Smooth muscle cell (in vitro differentiated cells): ENCODE data around the gene MMP15. TPM values are rescaled to one million over a fixed set of nuclear protein-coding genes. Genes with fewer than 3 reads are reported as not detected.
"Not testable (repeated sequence)": the region's sequence is repeated elsewhere in the genome, so short reads cannot be mapped to it uniquely, and the experiment has no call there.

Experiments used
- DNase-seq: peaks from one replicate; lab custom pipeline; 2025; ENCODE audit not compliant: unreplicated experiment; lab: John Stamatoyannopoulos, UW
- H2AFZ ChIP-seq: fragments of 200-600 bp; sonication (generic); 2 replicates; pipeline ENCODE4 v1.6.0; 2016; ENCODE audit warnings: antibody characterized with exemption, low read depth, mild to moderate bottlenecking
- H3F3A ChIP-seq: fragments of 200-600 bp; sonication (generic); 2 replicates; pipeline ENCODE4 v1.6.0; 2017; ENCODE audit warnings: antibody characterized with exemption, low read depth
- H3K27ac ChIP-seq: fragments of 200-600 bp; sonication (generic); 2 replicates; pipeline ENCODE4 v1.5.1; 2016; ENCODE audit warnings: low read depth, mild to moderate bottlenecking
- H3K27me3 ChIP-seq: fragments of 200-600 bp; sonication (generic); 2 replicates; pipeline ENCODE4 v1.6.1; 2016; ENCODE audit warnings: low read depth, mild to moderate bottlenecking
- H3K36me3 ChIP-seq: fragments of 200-600 bp; sonication (generic); 2 replicates; pipeline ENCODE4 v1.5.1; 2016; ENCODE audit warnings: low read depth
- H3K4me1 ChIP-seq: fragments of 200-600 bp; sonication (generic); 2 replicates; pipeline ENCODE4 v1.5.1; 2016; ENCODE audit warnings: low read depth
- H3K4me2 ChIP-seq: fragments of 200-600 bp; sonication (generic); 2 replicates; pipeline ENCODE4 v1.6.0; 2016; ENCODE audit warnings: mild to moderate bottlenecking
- H3K4me3 ChIP-seq: fragments of 200-600 bp; sonication (generic); 2 replicates; pipeline ENCODE4 v1.5.1; 2016; ENCODE audit warnings: mild to moderate bottlenecking
- H3K79me2 ChIP-seq: fragments of 200-600 bp; sonication (generic); 2 replicates; pipeline ENCODE4 v1.6.0; 2016; ENCODE audit warnings: low read depth, mild to moderate bottlenecking
- H3K9ac ChIP-seq: fragments of 200-600 bp; sonication (generic); 2 replicates; pipeline ENCODE4 v1.6.0; 2016; ENCODE audit warnings: low read depth
- H3K9me3 ChIP-seq: fragments of 200-600 bp; sonication (generic); replicated peaks from 2 replicates; pipeline ENCODE4 v1.5.1; 2016; ENCODE audit warnings: low read depth
- H4K20me1 ChIP-seq: fragments of 200-600 bp; sonication (generic); 2 replicates; pipeline ENCODE4 v1.6.0; 2016; ENCODE audit warnings: low read depth
- CTCF ChIP-seq: fragments of 200-600 bp; sonication (generic); IDR thresholded peaks from 2 replicates; pipeline ENCODE4 v1.5.1; 2017; ENCODE audit warnings: borderline replicate concordance, mild to moderate bottlenecking, antibody characterized with exemption; ENCODE audit not compliant: insufficient read depth, poor library complexity, severe bottlenecking
- WGBS: methylation state at CpG from one replicate; pipeline ENCODE4 v1.1.7; 2016; ENCODE audit warnings: low lambda C conversion rate; 5-methylcytosine and 5-hydroxymethylcytosine counted together
- polyA plus RNA-seq: library from polyadenylated mRNA; unstranded; fragments of >200 nt; fragmentation: Nextera tagmentation; extraction: Ambion mirVana; gene quantifications from 2 replicates; pipeline ENCODE4 v1.2.1, GENCODE V29; 2016
- total RNA-seq: library from RNA; depleted of rRNA; stranded (reverse); fragments of >200 nt; gene quantifications from 2 replicates; pipeline ENCODE4 v1.2.3, GENCODE V29; 2014

MMP15 gene
- total and polyA plus RNA-seq, 2 experiments from 2014 or later = 2.3 to 5.2 TPM

GRCh38 chr16:58076514-58076913, 51.0 kb downstream of the MMP15 start:
- Histone ChIP-seq H4K20me1 (no peaks in the 10 kb centered on the region), H3K9me3 (no peaks in the 10 kb centered on the region), H3F3A (no peaks in the 10 kb centered on the region), H3K27me3 (no peaks in the 10 kb centered on the region), H3K4me2 (no peak overlapping the region), H3K4me3 (no peak overlapping the region), H3K79me2 (no peaks in the 10 kb centered on the region), H2AFZ (no peak overlapping the region), H3K36me3 (no peaks in the 10 kb centered on the region), H3K4me1 (no peaks in the 10 kb centered on the region), H3K9ac (no peak overlapping the region), H3K27ac (no peak overlapping the region)
- DNase-seq = no peak
- WGBS = 100% methylated on average over 1 of the region's 1 CpG
- no peak for TF ChIP-seq CTCF

- no peaks in the 10 kb centered on the region for H3K27me3 ChIP-seq
- WGBS = 85% methylated on average over 8 of the region's 8 CpGs
These were observed 52.2 kb downstream of the MMP15 start for GRCh38 chr16:58077796-58078195.

GRCh38 chr16:58080657-58081056, 55.1 kb downstream of the MMP15 start:
- H3K9ac ChIP-seq, H2AFZ ChIP-seq, H4K20me1 ChIP-seq, H3K27me3 ChIP-seq, DNase-seq, H3K9me3 ChIP-seq, H3K79me2 ChIP-seq, H3K4me3 ChIP-seq, H3F3A ChIP-seq, H3K4me1 ChIP-seq, H3K27ac ChIP-seq, H3K36me3 ChIP-seq, H3K4me2 ChIP-seq: not testable (repeated sequence)
- WGBS = 88% methylated on average over 5 of the region's 5 CpGs

More at GRCh38 chr16:58077796-58078195, 52.2 kb downstream of the MMP15 start:
- no peak overlapping the region for H3K4me2 ChIP-seq
- no peaks in the 10 kb centered on the region for H3K4me1 ChIP-seq
- no peak for DNase-seq
- H3K36me3 ChIP-seq = no peaks in the 10 kb centered on the region
- no peaks in the 10 kb centered on the region for H3F3A ChIP-seq
- H3K4me3 ChIP-seq = no peak overlapping the region
- H4K20me1 ChIP-seq = no peaks in the 10 kb centered on the region
- H3K27ac ChIP-seq = no peak overlapping the region
- H3K9ac ChIP-seq = no peak overlapping the region
- no peak for TF ChIP-seq CTCF
- no peaks in the 10 kb centered on the region for H3K79me2 ChIP-seq
- H2AFZ ChIP-seq = no peak overlapping the region
- H3K9me3 ChIP-seq = no peaks in the 10 kb centered on the region

GRCh38 chr16:58082381-58082780, 56.8 kb downstream of the MMP15 start:
- Histone ChIP-seq H3K27me3 (no peaks in the 10 kb centered on the region), H3K4me2 (no peak overlapping the region), H3K9ac (no peak overlapping the region), H3K79me2 (no peaks in the 10 kb centered on the region), H3K4me1 (no peaks in the 10 kb centered on the region), H3K27ac (no peak overlapping the region), H3F3A (no peaks in the 10 kb centered on the region), H2AFZ (no peak overlapping the region), H3K9me3 (no peaks in the 10 kb centered on the region), H3K36me3 (no peaks in the 10 kb centered on the region), H3K4me3 (no peak overlapping the region), H4K20me1 (no peaks in the 10 kb centered on the region)
- TF ChIP-seq CTCF = no peak
- DNase-seq = no peak
